Kidney tubule cell (primary cell): ENCODE data around the gene ECHDC3.

Source experiments
- DNase-seq: peaks from one replicate; pipeline ENCODE4 v3.0.0-alpha.2; 2018; ENCODE audit warnings: low spot score

Gene ECHDC3

DNA sequence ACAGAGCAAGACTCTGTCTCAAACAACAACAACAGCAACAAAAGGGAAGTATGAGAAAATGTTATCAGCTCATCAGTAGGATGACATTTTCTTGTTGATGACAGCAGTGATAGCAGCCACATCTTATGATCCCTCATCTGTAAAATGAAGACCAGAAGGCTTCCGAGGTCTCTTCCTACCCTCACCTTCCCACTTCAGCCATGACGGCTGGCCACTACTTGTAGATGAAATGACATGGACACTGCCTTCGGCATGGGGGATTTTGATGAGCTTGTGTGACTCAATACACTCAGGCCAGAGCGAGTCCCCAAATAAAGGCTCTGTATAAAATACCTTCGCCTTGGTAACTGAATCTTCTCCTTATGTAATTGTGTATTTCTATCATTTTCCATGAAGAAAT lies 6.7 kb downstream of the ECHDC3 start:
- DNase-seq: no peak

DNA sequence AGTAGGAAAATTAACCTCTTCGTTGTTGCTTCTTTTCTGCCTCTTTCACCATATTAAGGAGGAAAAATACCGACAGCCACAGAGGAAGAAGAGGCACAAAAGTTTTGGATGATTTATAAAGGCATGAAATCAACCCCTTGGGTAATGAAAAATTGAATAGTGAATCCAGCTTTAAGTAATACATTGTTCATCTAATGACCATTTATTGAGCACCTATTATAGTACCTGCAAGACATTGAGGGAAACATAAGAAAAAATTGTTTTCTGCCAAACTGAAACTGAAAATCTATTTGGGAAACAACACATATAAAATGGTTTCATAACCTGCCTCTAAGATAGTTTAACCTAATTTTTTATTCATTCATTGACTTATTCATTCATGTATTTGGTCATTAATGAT lies 8.2 kb downstream of the ECHDC3 start:
- DNase-seq: no peak

DNA sequence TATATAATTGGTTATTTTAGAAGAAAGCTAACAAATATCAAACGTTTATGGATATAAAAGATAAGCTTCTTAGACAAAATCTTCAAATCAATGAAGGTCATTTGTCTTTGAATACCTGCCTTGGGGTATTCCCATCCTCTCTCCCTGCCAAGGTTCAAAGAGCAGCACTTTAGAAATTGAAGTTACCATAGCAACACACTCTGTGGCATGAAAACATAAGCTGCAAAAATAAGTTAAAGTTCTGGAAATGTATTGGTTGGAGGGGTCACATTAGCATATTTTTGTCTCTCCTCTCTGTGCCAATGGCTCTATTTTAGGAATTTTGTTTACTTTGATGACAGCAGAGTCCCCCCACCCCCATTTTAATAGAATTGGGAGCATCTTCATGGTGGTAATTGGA lies 12.0 kb downstream of the ECHDC3 start:
- DNase-seq: no peak

DNA sequence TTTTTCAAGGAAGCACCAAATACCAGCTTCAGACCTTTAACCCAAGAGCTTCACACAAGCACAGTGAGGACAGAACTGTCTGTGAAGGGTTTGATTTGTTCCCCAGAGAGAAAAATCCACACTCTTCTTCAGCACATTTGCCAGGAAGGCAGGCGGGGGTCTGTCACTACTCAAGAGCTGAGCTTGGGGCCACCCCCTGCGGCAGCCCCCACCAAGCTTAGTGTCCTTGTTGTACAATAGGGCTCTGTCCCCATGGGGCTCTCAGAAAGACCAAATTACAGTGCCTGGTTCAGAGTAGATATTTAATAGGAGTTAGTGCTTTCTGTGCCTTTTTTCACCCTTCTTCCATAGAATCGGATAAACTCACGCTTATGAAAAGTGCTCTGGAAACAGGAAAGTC lies 12.4 kb downstream of the ECHDC3 start:
- DNase-seq: no peak

DNA sequence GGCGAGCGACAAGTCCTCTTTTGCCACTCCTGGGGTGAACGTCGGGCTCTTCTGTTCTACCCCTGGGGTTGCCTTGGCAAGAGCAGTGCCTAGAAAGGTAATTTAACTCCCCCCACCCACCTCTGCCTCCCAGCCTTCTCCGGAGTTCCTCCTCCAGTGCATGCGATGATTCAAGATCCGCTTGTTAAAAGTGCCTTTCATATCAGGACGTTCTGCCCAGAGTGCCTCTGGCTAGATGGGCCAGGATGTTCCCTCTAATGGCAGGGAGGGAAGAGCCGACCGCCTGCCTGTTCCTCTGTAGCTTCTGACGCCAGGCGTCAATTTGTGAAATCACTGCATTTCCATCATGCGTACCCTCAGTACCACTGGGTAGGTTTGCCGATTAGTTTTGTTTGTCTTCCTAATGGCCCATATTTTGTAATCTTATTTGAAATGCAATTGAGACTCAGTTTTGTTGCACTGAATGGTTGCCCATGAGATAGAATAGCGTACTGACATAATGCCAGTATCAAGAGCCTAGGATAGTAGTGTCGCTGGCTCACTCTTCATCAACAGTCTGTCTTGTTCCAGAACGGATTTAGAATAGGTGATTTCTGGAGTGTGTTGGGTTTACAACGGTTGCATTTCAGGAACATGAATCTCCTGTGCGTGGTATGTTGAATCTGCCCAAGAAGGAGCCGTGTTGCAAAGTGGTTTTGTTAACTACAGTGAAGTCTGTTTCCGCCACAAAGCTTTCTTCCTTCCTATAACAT lies 13.5 kb downstream of the ECHDC3 start:
- DNase-seq: no peak

DNA sequence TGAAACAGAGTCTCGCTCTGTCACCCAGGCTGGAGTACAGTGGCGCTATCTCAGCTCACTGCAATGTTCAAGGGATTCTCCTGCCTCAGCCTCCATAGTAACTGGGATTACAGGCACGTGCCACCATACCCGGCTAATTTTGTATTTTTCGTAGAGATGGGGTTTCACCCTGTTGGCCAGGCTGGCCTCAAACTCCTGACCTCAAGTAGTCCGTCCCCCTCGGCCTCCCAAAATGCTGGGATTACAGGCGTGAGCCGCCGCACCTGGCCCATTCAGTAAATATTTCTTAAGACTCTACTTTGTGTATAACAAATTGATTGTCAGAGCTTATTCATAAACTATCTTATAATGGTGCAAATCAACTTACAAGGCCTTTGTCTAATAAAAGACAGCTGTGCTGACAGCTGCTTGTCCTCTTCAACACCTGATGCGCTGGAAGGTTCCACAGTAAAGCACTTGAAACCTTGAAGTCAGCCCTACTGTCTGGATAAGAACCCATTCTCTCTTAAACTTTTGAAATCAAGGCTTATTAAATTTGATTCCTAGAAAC lies 14.7 kb downstream of the ECHDC3 start:
- no peak for DNase-seq

DNA sequence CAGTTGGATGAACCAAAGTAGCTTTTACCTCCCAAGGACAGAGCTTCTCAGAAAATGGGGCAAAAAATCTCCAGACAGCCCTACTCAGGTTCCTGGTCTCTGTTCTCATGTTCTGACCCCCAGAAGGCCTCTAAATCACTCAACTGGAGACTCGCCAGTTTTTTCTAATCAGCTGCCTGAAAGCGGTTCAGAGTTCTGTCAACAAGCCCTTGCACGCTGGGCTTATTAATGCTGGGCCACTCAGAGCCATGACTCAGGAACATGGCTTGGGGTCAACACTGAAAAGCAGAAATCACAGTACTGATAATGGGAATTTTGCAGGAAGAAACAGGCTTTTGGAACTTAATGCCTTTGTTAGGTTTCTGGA lies 15.3 kb downstream of the ECHDC3 start:
- DNase-seq: peak; percentile 68

DNA sequence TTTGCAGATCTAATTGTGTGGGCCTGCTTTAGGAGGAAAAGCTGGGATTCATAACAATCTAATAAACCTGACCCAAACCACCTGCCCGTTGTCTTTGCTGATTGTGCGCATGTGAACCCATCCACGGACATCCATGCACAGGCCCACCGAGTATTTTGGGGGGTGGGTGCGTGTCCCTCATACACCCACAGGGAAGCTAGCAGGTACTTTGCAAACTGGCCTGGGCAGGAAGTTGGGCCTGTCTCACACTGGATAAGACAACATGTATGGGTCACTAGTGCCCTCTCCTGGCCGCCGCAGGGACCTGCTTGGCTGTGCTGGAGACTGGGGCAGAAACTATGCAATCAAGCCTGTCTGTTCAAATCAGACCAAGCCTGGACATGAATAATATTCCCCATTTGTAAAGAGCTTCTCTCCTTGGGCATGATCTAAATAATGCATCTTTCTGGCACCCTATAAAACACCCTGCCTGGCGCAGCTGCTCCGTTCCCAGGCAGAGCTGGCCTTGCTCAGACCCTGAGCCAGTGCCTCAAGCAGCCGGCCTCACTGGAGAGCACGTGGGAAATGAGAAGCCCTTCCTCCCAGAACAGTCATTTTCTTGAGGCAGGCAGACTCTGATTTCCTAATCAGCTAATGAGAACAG lies 15.8 kb downstream of the ECHDC3 start:
- peak; percentile 81 for DNase-seq

DNA sequence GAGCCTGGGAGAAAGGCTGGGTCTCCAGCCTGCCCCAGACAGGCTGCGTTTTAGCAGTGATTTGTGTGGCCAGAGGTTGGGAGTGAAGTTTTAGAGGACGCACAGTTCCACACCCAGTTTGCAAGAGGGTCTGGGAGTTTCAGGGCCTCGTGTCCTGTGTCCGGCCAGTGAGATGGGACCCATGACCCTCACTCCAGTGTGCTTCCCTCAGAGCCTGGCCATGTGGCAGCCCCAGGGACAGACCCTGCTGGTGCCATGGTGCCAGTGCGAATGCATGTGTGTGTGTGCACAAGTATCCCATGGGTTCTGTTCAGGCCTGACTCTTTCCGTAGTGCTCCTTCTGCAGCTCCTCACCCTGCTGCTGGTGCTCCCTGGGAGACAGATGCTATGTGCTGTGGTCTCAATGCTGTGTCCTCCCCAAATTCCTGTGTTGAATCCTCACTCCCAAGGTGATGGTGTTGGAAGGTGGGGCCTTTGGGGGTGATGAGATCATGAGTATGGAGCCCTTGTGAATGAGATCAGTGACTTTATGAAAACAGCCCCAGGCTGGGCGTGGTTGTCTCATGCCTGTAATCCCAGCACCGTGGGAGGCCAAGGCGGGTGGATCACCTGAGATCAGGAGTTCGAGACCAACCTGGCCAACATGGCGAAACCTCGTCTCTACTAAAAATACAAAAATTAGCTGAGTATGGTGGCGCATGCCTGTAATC lies 16.5 kb downstream of the ECHDC3 start:
- DNase-seq: no peak

DNA sequence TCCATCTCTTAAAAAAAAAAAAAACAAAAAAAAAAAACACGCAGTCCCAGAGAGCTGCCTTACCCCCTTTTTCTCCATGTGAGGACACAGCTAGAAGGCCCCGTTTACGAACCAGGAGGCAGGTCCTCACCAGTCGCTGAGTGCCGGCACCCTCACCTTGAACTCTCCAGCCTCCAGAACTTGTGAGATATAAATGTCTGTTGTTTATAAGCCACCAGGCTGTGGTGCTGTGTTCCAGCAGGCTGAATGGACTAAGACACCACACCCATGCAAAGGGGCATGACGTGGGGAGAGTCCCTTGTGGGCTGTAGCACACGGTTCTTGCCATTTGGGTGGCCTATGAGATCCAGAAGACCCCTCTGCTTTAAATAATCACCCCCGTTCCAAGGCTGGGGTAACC lies 17.2 kb downstream of the ECHDC3 start:
- DNase-seq: no peak

DNA sequence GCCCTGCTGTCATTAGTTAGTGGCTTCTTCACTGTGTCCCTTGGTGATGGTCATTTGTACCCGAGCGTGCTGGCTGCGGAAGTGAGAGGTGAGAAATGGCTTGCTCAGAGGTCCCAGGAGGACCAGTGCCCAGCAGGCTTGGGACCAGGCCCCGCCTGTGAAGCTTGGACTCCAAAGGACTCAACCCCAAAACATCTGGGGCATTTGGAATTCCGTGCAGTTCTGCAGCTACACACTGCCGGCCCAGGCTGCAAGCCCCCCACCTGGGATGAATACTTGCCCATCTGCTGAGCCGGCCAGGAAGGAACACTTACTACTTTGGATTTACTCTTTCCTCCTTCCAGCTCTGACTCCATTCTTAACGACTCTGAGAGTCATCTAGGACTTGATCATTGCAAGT lies 18.0 kb downstream of the ECHDC3 start:
- DNase-seq: no peak

DNA sequence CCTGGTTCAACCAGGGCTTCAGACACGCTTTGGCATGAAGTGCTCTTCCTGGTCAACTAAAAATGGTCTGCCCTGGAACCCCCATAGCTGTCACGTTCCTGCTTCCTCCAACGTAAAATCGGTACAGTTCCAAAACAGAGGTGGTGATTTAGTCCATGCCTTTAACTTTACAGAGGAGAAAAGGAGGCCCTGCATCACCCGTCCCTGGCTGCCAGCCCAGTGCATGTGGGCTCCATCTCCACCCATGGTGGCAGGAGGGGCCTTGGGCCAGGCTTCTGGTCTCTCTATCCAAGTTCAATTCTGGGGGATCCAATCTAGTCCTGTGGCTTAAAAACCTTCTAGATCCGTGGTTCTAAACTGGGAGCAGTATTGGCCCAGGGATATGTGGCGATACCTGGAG lies 18.7 kb downstream of the ECHDC3 start:
- DNase-seq: no peak

DNA sequence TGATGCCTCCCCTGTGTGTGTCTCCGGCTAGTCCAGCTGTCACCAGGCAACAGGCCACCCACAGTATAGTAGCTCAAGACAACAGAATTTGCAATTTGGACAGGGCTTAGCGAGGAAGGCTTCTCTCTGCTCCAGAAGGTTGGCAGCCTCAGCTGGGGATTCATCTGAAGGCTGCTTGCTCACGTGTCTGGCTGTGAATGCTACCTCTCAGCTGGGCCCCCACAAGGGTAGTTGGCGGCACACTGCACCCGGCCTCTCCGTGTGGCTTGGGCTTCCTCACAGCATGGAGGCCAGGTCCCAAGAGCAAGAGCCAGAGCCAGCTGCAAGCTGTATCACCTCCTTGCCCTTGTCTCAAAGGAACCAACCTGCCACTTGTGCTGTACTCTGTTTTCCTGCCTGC lies 19.2 kb downstream of the ECHDC3 start:
- no peak for DNase-seq

DNA sequence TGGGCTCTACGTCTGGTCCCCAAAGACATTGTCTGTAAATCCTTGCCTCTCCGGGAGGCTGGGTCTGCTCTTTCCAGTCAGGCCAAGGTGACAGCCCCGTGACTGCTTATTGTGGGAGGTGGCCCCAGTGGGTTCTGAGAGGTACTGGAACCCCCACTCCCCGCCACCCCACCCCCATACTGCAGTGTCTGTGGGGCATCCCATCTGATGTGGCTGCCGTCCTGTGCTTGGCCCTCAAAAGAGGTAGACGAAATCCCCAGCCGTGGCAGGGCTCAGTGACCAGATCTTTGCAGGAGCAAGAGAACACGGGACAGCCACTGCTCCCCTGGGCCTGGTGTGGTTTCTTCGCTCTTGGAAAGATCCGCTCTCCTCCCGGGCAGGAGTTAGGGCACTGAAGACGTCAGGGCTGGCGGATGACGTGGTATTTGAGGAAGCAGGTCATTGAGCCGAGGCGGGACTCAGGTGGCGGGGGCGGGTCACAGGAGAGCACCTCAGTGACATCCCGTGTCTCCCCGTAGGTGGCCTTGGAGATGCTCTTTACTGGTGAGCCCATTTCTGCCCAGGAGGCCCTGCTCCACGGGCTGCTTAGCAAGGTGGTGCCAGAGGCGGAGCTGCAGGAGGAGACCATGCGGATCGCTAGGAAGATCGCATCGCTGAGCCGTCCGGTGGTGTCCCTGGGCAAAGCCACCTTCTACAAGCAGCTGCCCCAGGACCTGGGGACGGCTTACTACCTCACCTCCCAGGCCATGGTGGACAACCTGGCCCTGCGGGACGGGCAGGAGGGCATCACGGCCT lies 20.7 kb downstream of the ECHDC3 start:
- DNase-seq: no peak

DNA sequence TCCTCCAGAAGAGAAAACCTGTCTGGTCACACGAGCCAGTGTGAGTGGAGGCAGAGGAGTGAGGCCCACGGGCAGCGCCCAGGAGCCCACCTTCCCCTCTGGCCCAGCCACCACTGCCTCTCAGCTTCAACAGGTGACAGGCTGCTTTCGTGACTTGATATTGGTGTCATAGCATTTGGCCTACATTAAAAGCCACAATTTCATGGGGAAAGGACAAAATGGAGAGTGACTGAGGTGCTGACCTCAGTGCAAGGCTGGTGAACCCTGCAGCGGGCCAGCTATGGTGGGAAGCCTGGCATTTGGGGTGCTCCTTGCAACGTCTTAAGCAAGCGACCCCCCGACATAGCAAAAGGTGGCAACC lies 21.3 kb downstream of the ECHDC3 start:
- DNase-seq: no peak

DNA sequence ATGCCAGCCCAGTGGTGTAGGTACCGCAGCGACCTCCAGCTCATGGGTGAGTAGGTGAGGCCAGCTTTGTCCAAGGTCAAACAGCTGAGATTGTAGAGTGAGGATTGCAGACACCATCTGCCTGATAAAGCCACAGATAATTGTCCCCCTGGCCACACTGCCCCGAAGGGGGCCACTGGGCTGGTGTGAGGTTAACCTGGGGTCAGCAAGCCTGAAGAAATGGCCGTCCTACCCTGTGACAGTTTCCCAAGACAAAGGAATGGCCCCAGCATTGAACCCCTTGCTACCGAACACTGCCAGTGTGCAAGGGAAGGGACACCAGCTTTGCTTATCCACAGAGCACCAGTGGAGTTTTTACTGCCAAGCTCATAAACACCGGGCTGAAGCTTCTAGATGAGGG lies 23.0 kb downstream of the ECHDC3 start:
- DNase-seq: no peak

DNA sequence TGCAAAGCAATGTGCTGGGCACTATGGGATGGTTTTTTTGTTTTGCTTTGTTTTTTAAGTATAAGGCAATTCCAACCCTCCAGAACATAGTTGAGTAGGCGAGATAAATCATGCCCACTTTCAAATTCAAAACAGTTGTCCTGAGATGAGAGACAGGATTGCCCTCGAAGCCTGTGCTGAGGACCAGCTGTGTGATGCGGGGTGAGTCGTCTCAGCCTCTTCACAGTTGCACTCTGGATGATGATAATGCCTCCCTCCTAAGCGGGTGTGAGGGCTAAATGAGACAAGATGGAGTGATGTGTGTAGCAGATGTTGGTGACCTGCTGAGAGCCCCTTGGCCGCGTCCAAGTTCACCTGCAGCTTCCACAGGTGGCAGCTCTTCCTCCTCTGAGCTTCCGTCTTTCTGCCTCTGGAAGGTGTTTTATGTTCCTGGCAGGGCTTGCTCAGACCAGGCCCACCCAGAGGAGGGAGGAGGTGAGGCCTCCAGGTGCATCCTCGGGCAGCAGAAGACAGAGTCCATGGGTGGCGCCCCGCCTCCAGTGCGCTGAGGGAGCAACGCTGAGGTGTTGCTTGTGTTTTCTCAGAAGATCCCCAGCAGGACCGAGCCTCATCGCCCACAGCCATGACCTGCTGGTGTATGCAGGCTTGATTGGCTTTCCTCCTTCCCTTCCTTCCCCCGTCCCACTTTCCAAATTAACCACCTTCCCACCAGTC lies 30.6 kb downstream of the ECHDC3 start:
- no peak for DNase-seq

DNA sequence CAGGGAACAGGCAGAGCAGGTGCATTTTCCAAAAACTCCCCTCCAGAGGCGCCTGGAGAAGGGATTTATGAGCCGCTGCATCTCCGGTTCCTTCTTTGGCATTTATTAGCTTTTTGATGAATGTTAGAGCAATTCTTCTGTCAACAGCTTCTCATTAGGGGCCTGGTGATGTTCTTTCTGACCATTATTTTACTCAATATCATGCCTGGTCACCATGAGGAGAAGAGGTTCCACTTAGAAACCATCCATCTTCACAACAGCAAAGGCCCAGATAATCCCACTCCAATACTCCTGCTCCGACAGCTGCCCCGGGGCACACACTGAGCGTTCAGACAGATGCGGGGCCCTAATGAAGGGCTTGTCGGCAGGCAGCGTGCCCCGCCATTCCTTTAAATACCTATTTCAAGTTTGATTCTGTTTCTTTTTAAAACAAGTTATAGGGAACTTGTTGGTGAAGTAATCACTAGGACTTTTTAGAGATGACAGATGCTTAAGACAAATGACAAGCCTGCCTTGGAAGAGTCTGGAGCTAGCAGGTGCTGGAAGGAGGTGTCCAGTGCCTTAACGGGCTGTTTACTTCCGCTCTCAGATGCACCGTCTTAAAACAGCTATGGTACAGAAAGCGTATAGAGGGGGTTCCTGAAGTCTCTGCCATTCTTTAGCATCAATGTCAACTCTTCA lies 31.7 kb downstream of the ECHDC3 start:
- no peak for DNase-seq

DNA sequence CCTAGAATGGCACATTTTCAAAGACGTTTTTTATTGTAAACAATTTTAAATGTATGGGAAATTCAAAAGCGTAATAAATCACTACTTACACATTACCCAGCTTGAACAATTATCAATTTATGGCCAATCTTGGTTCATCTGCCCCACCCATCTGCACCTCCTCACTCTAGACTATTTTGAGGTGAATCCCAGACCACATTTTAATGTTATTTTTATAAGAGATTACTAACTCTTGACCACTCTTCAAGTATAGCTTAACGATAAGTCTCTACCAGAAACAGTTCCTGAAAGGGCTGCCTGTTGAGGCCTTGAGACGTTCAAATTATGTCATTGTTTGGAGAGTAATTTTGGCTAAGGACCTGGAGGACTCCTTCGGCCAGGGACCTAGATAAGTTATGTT lies 33.2 kb downstream of the ECHDC3 start:
- DNase-seq: no peak

DNA sequence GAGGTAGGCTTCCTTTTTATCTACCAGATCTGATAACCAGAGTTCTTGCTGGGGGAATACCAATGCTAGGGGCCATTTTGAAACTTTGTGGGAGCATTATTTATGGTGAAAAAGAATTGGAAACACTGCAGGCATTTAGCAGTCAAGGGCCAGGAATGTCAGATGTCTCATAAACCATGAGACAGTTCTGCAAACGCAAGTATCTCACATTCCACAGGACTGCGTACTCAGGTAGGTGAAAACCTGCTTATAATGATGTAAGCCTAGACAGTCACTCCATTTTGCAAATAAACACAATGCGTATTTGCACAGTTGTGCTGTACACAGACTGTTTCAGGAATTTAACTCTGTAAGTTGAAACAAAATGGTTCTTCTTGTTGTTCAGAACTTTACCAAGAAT lies 33.9 kb downstream of the ECHDC3 start:
- DNase-seq: peak; percentile 70

DNA sequence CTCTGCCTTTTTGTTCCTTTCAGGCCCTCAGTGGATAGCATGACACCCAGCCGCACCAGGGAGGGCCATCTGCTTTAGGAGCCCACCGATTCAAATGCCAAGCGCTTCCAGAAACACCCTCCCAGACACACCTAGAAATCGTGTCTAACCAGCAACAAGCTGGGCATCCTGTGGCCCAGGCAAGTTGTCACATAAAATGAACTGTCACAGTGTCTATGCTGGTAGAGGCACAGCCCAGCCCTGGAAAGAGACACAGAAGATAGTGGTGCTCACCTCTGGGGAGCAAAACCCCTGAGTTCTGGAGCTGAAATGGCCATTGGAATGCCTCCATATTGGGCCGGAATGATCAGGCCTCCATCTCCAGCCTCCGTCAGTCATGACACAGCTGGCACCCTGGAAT lies 38.9 kb downstream of the ECHDC3 start:
- no peak for DNase-seq
